CD1c-positive myeloid dendritic cell (primary cell): ENCODE data around the gene FAM222B.
"Not testable (repeated sequence)": the region's sequence is repeated elsewhere in the genome, so short reads cannot be mapped to it uniquely, and the experiment has no call there.

Experiments used
- DNase-seq: peaks from one replicate; pipeline ENCODE4 v3.0.0-alpha.2; 2016; ENCODE audit errors: extremely low spot score

The FAM222B gene

GRCh38 chr17:28841901-28842281 lies 699 bp downstream of the FAM222B start:
- no peak for DNase-seq

DNA sequence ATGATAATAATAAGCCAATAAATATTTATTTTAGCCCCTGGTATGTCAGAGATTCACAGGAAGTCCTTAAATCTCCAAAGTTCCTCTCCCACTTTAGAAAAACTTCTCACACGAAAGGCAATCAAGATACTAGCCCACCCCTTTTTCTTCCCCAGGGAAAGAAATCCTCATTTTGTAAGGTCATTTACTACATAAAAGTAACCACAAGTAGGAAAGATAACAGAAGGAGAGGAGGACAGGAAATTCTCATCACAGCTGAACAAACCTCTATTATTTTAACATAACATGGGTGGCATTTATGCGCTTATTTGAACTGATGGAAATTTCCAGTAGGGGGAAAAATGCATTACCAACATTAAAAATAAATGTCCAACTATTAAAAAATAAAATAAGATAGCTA lies 3.4 kb downstream of the FAM222B start:
- no peak for DNase-seq

- not testable (repeated sequence) for DNase-seq
These were observed 6.0 kb downstream of the FAM222B start for GRCh38 chr17:28836541-28836940.

- no peak for DNase-seq
These were observed 8.2 kb downstream of the FAM222B start for GRCh38 chr17:28834420-28834819.

- no peak for DNase-seq
These were observed 14.1 kb downstream of the FAM222B start for GRCh38 chr17:28828294-28829040.

DNA sequence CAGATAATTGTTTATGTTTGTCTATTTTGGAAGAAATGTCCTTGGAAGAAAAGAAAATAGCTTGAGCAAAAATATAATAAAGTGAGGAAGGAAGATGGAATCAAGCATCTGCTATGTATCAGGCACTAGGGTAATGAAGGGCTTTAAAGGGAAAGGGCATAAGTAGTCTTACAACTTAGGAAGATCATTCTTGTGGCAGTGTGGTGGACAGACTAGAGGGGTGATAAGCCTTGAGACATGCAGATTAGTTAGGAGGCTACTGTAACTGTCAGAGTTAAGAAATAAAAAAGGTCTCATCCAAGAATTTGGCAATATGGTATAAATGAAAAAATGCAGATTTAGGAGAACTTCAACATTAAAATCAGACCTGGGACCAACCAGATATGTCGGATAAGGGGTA lies 14.9 kb downstream of the FAM222B start:
- DNase-seq, result no peak

GRCh38 chr17:28819582-28819981 lies 23.0 kb downstream of the FAM222B start:
- DNase-seq, result no peak

DNA sequence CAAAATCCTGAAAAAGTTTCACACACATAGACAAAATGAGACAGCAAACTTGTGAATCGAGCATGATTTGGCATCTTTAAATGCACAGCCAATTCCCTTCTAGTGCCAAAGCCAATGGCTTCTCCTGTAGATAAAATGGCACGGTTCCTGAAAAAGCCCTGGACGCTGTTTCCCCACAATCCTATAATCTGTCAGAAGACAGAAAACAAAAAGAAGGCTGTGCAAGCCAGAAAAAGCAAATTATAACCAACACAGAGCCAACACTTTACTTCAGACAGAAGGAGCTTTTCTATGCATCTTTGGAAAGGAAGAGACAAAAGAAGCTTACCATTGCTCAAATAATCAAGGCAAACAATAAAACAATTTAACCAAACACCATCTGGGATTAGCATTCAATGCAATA lies 23.8 kb downstream of the FAM222B start:
- no peak for DNase-seq

DNA sequence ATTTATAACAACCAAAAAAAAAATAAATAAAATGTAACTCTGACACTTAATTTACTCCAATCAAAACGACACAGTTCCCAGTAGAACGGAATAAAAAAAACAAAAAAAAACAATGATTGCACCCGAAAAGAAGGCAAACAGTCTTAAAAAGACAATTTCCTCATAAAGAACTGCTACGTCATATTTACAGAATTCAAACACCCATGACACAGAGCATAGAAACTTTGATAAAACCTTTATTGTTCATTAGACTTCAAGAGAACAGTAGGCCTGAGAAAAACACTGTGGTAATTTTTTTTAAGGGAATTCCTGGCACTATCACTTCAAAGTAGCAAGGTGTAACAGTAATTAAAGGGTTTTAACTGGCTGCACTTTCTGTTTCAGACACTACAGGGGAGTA lies 26.1 kb downstream of the FAM222B start:
- no peak for DNase-seq

- peak; percentile 58 for DNase-seq
These were observed 29.7 kb downstream of the FAM222B start for GRCh38 chr17:28812748-28813377.

DNA sequence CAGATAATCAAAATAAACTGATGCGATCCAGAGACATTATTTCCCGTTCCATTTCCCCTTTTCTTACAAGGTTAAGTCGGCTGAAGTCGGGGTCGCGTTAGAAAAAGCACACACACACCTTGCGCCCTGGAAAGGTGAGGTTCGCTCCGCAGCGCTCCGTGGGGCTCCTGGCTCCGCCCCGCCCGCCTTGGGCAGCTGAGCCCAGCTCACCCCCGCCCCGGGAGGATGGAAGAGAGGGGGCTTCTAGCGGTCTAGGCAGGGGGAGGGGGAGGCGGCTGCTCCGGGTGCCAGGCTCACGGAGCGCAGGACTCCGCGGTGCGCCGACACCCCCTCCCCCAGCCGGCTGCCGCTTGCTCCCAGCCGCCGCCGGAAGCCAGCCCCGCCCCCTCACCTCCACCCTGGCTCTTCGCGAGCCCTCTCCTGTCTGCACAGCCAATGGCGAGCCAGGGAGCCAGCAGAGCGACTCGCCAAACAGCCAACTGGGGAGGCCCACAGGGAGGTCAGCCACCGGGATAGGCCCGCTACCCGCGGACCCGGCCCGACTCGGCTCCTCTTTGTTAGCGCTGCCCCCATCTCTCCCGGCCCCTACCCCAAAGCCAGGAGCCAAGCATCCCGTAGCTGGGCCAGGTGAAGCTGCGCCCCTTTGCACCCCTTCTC lies 30.4 kb downstream of the FAM222B start:
- DNase-seq, result peak; percentile 97

DNA sequence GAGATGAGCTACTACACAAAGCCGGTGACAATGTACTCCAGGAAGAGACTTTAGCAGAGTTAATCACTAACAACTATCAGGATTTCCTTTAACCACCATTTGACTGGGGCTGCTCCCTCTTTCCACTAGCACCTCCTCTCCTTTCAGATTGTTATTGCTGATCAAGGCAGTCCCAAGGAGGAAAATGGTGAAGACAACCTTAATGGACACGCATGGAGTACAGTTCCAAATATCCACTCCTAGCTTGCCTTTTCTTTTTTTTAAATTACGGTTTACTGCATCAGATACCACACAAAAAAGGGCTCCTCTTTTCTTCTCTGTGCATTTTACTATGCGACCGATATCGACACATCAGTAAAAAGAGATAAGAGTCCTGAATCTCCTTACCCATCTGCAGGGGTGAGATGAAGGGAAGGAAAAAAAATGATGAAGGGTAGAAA lies 30.9 kb downstream of the FAM222B start:
- DNase-seq, result no peak

DNA sequence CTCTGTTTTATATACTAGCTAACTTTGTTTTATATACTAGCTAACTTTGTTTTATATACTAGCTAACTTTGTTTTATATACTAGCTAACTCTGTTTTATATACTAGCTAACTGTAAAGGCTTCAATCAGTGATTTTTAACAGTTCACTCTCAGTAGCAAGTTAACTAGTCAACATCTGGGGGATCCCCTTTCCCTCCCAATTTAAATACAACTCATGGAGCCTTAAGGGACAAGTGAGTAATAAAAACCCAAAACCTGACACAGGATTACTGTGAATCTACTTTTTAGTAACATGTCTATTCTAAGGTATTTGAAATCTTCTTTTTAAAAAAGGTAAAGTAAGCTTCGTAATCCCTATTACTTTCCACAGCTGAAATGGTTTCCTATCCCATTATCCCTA lies 32.2 kb downstream of the FAM222B start:
- no peak for DNase-seq

DNA sequence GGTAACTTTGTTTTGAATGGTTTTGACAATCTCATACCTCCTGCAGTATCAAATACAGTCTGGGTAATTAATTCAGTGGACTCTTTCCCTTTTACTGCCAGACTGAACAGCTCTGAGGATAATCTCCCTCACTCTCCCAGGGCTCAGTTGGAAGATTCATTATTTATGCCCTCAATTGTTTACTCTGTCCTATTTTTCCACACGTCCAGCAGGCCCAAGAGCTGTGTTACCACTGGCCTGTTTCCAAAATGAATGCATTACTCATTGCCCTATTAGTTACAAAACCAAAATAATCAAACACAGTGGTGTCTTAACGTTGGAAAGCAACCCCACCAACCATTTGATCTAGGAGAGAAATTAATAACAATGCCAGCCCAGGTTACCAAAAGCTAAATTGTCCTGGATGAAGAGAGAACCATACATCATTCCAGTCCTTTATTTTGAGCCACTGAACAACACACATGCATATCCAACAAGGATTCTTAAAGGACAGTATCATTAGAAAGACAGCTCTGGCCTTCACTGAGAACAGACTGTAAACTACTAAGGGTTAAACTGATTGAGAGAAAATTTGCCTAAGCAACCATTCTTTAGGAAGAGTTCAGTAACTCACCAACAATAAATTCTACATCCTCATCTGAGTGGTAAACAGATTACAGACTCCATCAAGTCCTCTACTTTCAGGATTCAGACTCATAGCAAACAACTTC lies 34.5 kb downstream of the FAM222B start:
- DNase-seq, result peak; percentile 47

DNA sequence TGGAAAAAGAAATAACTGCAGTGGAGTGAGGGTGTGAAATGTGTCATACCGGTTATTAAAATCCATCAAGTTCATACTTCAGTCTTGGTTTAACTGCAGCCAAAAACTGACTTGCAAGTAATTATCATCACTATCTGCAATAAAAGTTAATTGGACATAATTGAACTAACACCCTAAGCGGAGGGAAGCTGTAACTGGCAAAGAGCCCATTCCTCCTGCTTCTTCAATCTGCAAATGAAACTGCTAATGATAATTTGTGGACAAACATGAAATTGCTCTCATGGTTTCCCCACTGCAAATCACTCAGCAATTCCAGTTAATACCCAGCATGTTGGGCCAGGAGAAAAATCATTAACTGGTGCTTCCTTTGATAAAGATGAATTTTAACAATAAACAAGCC lies 46.5 kb downstream of the FAM222B start:
- no peak for DNase-seq

GRCh38 chr17:28794846-28795441 lies 47.6 kb downstream of the FAM222B start:
- not testable (repeated sequence) for DNase-seq

DNA sequence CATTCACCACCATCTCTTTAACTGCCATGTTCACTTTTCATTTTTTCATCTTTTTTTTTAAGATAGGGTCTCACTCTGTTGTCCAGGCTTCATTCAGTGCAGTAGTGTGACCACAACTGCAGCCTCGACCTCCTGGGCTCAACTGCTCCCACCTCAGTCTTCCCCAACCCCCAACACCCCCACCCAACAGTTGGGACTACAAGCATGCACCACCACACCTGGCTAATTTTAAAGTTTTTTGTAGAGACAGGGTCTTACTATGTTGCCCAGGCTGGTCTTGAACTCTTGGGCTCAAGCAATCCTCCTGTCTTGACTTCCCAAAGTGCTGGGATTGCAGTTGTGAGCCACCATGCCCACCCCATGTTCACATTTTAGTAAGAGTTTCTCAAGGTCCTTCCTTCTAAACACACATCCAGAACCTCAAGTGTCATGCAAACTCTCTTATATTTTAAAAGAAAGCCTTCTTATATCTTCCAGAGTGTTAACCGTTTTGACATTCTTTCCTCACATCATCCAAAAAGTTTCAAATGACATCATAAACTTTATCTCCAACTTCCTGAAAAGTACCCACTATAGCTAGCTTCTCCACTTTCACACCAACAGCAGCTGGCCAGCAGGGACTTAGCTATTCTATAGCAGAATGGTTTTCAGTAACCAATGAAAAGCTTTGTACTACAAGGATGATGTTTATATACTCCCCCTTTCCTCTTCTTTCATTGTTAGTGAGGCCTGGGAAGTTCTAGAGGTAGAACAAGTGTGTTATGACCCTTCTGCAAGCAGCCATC lies 49.5 kb downstream of the FAM222B start:
- DNase-seq, result peak; percentile 36

GRCh38 chr17:28788100-28788499 lies 54.5 kb downstream of the FAM222B start:
- no peak for DNase-seq

DNA sequence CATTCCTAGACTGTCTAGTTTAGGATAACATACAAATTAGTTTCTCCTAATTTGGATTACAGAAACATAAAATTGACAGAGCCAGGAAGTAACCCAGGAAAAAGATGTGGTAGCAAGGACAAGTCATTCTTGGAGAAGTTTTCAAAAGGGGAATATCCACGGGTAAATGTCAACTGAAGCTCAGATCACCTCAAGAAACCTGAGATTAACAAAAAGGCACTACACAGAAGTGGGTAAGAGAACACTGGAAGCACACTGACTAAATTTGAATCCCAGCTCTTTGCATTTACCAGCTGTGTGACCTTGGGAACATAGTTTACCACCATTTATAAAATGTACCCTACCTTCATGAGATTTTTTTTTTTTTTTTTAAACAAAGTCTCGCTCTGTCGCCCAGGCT lies 59.4 kb downstream of the FAM222B start:
- DNase-seq, result no peak

DNA sequence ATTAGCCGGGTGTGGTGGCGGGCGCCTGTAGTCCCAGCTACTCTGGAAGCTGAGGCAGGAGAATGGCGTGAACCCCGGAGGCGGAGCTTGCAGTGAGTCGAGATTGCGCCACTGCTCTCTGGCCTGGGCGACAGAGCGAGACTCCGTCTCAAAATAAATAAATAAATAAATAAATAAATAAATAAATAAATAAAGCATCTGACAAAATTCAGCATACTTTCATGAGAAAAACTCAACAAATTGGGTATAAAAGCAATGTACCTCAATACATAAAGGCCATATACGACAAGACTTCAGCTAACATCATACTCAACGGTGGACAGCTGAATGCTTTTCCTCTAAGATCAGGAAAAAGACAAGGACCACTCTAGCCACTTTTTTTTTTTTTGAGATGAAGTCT lies 63.0 kb downstream of the FAM222B start:
- not testable (repeated sequence) for DNase-seq

GRCh38 chr17:28777178-28777577 lies 65.4 kb downstream of the FAM222B start:
- no peak for DNase-seq
